G401 (cell line): ENCODE data around the gene PFDN2. TPM values are rescaled to one million over a fixed set of nuclear protein-coding genes. Genes with fewer than 3 reads are reported as not detected.
A peak's percentile ranks its signal among the peaks of the same experiment; 100 is the strongest.

Experiments
- DNase-seq: peaks from one replicate; pipeline ENCODE4 v3.0.0-alpha.2; 2015; ENCODE audit warnings: low spot score
- in situ Hi-C: cut with HindIII; loops from 2 replicates; pipeline ENCODE4 v1.10.0; 2016; ENCODE audit warnings: low sequenced_read_pairs, mixed read lengths
- total RNA-seq: library from RNA; depleted of rRNA; stranded (reverse); fragments of >200 nt; shearing (Covaris generic); gene quantifications from 2 replicates; pipeline ENCODE4 v1.2.3, GENCODE V29; 2014; rRNA removed

PFDN2 gene, protein sequence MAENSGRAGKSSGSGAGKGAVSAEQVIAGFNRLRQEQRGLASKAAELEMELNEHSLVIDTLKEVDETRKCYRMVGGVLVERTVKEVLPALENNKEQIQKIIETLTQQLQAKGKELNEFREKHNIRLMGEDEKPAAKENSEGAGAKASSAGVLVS
- 17.5 and 20.8 TPM in 2 replicates for total RNA-seq

DNA sequence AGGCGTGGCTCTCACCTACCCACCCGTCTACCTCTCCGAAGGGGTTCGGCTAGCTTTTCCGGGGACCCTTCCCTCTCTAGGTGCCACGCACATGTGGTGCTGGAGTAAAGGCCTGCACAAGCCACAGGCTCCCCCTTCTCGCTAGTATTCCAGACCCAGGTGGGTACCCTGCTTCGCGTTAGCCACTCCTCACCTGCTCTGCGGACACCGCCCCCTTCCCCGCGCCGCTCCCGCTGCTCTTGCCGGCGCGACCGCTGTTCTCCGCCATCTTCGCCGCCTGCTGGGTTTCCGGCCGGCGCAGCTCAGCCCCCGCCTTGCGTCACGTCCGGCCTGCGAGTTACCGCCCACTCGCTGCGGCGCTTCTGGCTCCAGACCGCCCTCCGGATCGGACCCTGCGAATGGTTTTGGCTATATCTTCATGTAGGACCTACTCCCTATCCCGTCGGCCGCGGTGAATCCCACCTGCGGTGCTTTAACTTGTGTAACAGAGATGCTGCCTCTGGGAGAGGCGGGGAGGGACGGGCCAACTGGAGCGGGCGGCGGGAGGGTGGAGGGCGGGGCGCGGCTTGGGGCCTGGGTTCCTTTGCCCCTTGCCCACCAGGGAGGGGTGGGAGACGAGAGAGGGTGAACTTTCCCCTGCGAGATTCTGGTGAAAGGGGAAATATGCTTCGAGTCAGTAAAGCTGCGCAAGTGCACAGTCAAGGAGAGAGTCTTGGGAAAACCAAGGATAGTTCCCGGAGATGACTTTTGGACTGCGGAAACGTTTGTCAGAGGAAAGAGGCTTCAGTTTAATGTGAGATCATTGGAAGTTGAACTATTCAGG is at the start of gene PFDN2, which contains the start of gene NIT1:
Gene PFDN2, minus strand, starts transcription at position 279 of the 823 bp plus-strand sequence. Its CDS starts 11 bp downstream, at position 268.
Gene NIT1, plus strand, starts transcription at position 347 of the 823 bp plus-strand sequence. Its CDS starts 72 bp downstream, at position 419.
- peak; percentile 87 for DNase-seq
- in situ Hi-C loops = no loop called here

DNA sequence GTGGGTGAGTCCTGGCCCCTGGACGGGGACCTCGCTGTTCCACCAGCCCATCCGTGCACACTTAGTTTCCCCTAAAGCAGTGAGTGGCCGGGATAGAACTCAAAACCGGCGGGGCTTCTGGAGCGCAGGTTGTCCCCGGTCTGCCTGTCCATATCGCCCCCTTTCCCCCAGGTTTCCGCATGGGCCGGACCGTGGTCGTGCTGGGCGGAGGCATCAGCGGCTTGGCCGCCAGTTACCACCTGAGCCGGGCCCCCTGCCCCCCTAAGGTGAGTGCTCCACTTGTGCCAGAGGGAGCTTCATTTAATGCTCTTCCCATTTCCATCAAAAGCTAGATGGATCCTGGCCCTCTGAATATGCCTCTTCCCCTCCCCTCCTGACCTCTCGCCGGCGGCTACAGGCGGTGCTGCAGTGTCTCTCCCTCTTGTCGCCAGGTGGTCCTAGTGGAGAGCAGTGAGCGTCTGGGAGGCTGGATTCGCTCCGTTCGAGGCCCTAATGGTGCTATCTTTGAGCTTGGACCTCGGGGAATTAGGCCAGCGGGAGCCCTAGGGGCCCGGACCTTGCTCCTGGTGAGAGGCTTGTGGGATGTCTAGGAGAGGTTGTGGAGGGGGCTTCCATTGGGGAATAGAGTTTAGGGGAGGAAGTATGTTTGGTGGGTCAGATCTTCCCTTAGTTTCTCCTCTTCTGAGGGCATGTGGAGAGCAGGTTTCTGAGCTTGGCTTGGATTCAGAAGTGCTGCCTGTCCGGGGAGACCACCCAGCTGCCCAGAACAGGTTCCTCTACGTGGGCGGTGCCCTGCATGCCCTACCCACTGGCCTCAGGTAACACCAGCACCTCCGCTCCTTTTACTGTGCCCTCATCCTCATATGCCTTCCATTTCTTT is 49.1 kb upstream of the PFDN2 start:
- DNase-seq = peak; percentile 16
- in situ Hi-C loops = no loop called here

GRCh38 chr1:161165742-161166668 is 48.2 kb upstream of the PFDN2 start, which contains the start of gene PPOX:
Gene PPOX, plus strand, starts transcription at chr1:161166426. Its CDS starts 422 bp downstream, at chr1:161166848.
- in situ Hi-C loops = no loop called here
- peak; percentile 99 for DNase-seq

DNA sequence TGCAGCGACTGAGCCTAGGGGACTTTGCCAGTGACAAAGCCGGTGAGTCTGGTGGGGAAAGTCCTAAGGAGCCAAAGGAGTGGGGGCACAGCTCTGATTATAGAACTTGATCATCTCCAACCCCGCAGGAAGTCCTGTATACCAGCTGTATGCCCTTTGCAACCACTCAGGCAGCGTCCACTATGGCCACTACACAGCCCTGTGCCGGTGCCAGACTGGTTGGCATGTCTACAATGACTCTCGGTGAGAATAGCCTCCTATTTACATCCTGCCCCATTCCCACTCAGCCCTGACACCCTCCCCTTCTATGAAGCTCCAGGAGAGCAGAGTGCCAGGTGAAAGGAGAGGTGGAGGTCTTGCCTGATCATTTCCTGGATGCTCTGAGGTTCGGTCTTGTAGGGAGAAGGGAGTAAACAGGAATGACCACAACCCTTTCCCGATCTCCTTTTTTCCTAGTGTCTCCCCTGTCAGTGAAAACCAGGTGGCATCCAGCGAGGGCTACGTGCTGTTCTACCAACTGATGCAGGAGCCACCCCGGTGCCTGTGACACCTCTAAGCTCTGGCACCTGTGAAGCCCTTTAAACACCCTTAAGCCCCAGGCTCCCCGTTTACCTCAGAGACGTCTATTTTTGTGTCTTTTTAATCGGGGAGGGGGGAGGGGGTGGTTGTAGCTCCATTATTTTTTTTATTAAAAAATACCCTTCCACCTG is 47.2 kb upstream of the PFDN2 start:
- peak; percentile 26 for DNase-seq
- in situ Hi-C loops = no loop called here

GRCh38 chr1:161163793-161164192 is 46.0 kb upstream of the PFDN2 start:
- DNase-seq = no peak
- in situ Hi-C loops = no loop called here

- in situ Hi-C loops = no loop called here
- no peak for DNase-seq
These were observed 45.0 kb upstream of the PFDN2 start for GRCh38 chr1:161162806-161163205.

GRCh38 chr1:161162052-161162451 is 44.2 kb upstream of the PFDN2 start:
- in situ Hi-C loops = no loop called here
- DNase-seq = no peak

GRCh38 chr1:161161652-161162051 is 43.8 kb upstream of the PFDN2 start:
- DNase-seq = no peak
- in situ Hi-C loops = no loop called here

DNA sequence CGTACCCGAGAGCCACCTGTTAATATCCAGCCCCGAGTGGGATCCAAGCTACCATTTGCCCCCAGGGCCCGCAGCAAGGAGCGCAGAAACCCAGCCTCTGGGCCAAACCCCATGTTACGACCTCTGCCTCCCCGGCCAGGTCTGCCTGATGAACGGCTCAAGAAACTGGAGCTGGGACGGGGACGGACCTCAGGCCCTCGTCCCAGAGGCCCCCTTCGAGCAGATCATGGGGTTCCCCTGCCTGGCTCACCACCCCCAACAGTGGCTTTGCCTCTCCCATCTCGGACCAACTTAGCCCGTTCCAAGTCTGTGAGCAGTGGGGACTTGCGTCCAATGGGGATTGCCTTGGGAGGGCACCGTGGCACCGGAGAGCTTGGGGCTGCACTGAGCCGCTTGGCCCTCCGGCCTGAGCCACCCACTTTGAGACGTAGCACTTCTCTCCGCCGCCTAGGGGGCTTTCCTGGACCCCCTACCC is 42.9 kb upstream of the PFDN2 start:
- DNase-seq = no peak
- in situ Hi-C loops = no loop called here

DNA sequence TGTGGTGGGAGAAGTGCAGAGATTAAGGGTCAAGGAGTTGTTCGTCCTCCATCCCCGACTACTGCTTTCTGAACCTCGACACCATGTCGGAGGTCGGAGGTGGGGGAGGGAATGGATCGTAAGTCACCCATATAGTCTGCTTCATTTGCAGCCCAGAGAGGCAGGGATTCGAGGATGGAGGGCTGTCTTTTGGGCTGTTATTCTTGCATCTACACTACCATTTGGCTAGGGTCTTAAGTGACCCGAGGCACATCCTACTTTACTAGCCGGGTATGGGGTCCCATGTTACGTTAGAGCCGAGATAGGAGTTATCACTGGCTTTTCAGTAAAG is 42.0 kb upstream of the PFDN2 start:
- no peak for DNase-seq
- in situ Hi-C loops = no loop called here

DNA sequence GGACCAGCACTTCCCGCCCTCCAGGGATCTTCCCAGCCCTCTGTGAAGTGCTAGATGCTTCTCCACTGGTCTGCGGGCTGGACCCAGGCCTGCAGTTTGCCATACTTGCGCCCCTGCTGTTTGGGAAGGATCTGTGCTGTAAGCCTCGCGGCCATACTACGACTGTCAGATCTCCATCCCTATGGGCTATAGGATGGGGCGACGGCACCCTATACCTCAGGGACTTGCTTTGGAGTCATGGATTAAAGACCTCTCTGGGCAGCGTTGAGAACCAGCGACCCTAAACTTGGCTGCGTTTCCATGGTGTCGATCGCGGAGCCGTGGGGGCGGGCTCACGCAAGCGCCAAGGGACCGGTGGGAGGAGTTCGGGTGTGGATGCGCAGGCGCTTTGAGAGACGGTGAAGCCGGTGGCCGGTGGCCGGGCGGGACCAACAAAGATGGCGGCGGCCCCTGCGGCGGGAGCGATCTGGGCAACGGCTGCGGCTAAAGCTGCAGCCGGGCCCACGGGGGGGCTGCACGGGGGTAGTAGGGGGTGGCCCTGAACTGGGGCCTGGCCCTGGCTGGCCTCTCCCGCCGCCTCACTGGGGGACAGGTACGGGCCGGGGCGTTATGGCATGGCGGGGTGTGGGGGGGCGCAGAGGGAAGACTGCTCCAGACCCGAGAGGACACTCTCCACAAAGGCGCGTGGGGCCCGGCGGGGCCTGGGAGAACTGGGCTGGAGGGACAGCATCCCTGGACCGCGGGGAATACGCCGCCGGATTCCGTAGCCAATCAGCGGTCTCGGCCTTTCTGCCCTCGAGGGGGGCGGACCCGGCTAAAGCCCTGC is 41.5 kb upstream of the PFDN2 start, which contains the start of gene USP21:
Gene USP21, plus strand, starts transcription at position 414 of the 826 bp plus-strand sequence. CDS start 1,141 bp downstream, outside the sequence.
- peak; percentile 94 for DNase-seq
- in situ Hi-C loops = no loop called here

DNA sequence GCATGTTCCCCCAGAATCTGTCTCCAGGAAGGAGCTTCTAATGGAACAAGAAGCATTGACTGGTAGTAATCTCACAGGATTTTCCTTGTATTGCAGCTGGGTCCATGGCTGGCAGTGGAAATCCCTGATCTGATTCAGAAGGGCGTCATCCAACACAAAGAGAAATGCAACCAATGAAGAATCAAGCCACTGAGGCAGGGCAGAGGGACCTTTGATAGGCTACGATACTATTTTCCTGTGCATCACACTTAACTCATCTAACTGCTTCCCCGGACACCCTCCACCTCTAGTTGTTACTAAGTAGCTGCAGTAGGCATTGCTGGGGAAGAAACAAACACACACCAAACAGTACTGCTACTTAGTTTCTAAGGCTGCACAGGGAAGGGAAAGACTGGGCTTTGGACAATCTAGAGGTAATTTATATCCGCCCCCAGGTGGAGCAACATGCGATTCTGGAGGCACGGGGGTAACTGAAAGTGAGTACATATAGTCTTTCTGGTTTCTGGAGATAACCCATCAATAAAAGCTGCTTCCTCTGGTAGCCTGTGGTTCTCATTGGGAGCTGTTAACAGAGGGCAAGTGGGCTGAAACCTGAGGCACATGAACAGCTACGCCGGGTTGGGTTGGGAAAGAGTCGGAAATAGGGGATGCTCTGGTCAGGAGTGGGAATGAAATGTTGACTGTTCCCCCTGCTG is 40.6 kb upstream of the PFDN2 start:
- in situ Hi-C loops = no loop called here
- DNase-seq = no peak

GRCh38 chr1:161157867-161158266 is 40.0 kb upstream of the PFDN2 start:
- no peak for DNase-seq
- in situ Hi-C loops = no loop called here

- DNase-seq = peak; percentile 93
These were observed 36.0 kb upstream of the PFDN2 start, which contains the start of gene UFC1 for GRCh38 chr1:161153682-161154337. Gene UFC1, plus strand, starts transcription at chr1:161153978. Its CDS starts 20 bp downstream, at chr1:161153998.

GRCh38 chr1:161153176-161153575 is 35.3 kb upstream of the PFDN2 start:
- in situ Hi-C loops = no loop called here
- no peak for DNase-seq

More at GRCh38 chr1:161153682-161154337, 36.0 kb upstream of the PFDN2 start, which contains the start of gene UFC1:
- in situ Hi-C loops = no loop called here

- DNase-seq = no peak
- in situ Hi-C loops = loop anchor here (10.0 kb wide), 1 partner anchor 101 kb away; the partner anchor contains the start of gene USF1
These were observed 28.0 kb upstream of the PFDN2 start for GRCh38 chr1:161145832-161146231.
